ENCODE measurements around the gene SGK1.
"Not testable (repeated sequence)": the region's sequence is repeated elsewhere in the genome, so short reads cannot be mapped to it uniquely, and the experiment has no call there.

The SGK1 gene

DNA sequence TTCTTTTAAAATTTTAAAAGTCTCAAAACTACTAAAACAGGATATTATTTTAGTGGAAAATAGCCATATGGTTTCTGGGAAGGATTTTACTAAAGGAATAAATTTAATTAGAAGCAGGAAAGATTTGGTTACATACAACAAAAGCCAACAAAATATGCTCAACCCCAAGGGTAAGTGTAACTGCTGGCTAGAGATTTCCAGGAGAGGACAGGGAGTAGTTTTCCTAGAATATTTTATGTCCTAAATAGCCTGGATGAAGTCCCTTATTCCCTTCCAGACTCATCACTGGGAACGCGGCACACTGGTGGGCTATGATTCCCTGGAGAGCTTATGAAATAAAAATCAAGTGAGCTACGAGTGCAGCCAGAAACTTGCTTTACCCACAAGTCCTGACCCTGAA is 66.6 kb downstream of the SGK1 start:
- DNase-seq: no peak

DNA sequence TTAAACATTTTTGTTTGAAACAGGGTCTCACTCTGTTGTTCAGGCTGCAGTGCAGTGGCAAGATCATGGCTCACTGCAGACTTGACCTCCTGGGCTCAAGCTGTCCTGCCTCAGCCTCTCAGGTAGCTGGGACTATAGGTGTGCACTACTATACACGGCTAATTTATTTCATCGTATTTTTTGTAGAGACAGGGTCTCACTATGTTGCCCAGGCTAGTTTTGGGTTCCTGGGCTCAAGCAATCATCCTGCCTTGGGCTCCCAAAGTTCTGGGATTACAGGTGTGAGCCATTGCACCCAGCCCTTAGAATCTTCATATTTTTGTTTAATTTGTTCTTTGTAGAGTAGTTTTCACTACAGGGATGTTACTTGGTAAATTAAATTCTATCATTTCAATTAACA is 67.1 kb downstream of the SGK1 start:
- no peak for DNase-seq

- peak; percentile 30 for DNase-seq
These were observed 67.9 kb downstream of the SGK1 start for GRCh38 chr6:134249759-134250602.

- DNase-seq: no peak
These were observed 68.6 kb downstream of the SGK1 start for GRCh38 chr6:134249239-134249758.

DNA sequence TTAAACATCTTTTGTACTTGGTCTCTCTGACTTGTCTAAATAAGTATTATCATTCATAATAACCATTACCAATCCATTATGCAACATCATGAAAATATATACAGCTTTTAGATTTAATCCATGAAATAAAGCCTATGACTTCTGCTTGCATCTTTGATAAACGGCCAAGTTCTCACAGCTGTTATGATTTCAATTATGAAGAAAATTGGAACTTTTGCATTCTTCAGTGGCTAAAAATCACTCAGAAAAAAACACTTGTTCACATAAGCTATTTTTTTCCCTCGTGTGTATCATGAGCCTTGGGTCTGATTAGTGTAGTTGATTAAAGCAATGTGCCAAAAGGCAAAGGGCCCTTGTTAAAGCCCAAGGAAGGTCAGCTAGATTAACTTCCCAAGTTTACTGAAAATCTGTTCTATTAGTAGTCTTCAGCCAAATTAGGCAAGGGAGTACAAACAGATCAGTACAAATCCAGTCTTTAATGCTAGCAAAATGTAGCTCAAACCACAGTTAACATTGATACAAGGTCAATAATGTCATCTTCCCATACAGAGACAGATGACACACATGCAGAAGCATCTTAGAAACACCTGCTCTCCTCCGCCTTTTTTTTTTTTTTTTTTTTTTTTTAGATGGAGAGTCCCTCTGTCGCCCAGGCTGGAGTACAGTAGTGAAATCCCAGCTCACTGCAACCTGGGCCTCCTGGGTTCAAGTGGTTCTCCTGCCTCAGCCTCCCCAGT is 69.9 kb downstream of the SGK1 start:
- no peak for DNase-seq

DNA sequence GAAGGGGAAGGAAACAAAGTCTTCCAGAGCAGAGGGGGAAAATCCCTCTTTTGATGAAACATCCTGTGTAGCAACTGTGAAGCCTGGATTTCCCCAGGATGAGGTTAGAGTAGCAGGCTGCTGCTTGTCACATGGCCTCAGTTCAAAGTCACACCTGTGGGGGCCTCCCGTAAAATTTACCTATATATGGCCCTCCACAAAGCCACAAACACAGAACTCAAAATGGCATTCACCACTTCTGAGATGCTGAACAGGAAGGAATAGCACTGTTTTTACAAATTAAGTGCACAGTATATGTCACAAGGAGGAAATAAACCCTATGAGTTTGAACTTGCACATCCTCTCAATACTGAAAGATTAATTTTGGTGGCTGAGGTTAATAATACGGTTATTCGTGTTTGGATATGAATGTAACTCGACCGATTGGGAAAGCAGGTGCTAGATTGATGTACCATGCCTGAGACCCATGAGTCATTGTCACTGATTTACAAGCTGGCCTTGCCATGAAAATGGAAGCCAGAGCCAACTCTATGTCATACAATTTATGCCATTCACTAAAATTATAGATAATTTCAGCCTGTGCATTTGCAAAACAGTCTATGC is 70.6 kb downstream of the SGK1 start:
- DNase-seq: no peak

GRCh38 chr6:134245706-134246105 is 72.2 kb downstream of the SGK1 start:
- no peak for DNase-seq

GRCh38 chr6:134245041-134245440 is 72.9 kb downstream of the SGK1 start:
- peak; percentile 40 for DNase-seq

DNA sequence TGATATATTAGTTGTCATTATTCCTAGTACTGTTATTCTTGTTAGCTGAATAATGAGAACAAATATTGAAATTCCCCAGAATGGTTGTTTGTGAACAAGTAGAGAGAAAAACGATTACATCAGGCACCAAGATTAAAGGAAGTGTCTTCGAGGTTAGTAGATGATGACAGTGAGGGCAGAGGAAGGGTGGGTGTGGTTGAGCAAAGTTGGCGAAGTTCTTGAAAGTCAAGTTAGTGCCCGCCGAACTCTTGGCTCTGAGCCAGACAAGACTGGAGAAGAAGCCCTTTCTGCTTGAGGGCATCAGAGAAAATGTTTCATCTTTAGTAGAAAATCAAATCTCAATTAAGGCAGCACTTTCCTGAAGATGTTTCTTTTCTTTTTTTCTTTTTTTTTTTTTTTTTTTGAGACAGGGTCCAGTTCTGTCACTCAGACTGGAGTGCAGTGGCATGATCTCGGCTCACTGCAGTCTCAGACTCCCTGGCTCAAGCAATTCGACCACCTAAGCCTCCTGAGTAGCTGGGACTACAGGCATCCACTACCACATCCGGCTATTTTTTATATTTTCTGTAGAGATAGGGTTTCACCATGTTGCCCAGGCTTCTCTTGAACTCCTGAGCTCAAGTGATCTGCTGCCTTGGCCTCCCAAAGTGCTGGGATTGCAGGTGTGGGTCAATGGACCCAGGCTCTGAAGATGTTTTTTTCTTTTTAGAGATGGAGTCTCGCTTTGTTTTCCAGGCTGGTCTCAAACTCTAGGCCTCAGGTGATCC is 77.1 kb downstream of the SGK1 start:
- DNase-seq: no peak

GRCh38 chr6:134238960-134239795 is 78.7 kb downstream of the SGK1 start:
- no peak for DNase-seq

GRCh38 chr6:134238006-134238405 is 79.9 kb downstream of the SGK1 start:
- DNase-seq: no peak

- peak; percentile 83 for DNase-seq
These were observed 81.8 kb downstream of the SGK1 start for GRCh38 chr6:134235937-134236751.

- DNase-seq: not testable (repeated sequence)
These were observed 82.6 kb downstream of the SGK1 start for GRCh38 chr6:134235334-134235733.

GRCh38 chr6:134233180-134233955 is 84.5 kb downstream of the SGK1 start:
- DNase-seq: no peak

GRCh38 chr6:134230940-134231339 is 87.0 kb downstream of the SGK1 start:
- DNase-seq: peak; percentile 23

DNA sequence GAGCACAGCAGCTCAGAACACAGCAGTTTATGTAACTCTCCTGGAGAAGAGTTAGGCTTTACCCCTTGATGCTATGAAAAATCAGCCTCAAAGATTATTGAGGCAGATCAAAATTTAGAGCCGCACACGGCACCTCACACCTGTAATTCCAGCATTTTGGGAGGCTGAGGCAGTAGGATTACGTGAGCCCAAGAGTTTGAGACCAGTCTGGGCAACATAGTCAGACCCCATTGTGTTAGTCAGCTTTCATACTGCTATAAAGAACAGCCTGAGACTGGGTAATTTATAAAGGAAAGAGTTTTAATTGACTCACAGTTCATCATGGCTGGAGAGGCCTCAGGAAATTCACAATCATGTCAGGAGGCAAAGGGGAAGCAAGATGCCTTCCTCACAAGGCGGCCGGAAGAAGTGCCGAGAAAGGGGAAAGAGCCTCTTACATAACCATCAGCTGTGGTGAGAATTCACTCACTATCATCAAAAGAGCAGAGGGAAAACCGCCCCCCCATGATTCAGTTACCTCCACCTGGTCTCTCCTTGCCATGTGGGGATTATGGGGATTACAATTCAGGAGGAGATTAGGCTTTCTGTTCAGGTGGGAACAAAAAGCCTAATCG is 87.7 kb downstream of the SGK1 start:
- no peak for DNase-seq

GRCh38 chr6:134229520-134229919 is 88.4 kb downstream of the SGK1 start:
- no peak for DNase-seq

- no peak for DNase-seq
These were observed 94.0 kb downstream of the SGK1 start for GRCh38 chr6:134223796-134224420.

GRCh38 chr6:134221250-134221649 is 96.7 kb downstream of the SGK1 start:
- no peak for DNase-seq
